Measurements from ENCODE around the gene TK2.

Gene TK2

GRCh38 chr16:66543541-66543940 lies 6.4 kb downstream of the TK2 start:
- DNase-seq = no peak

- no peak for DNase-seq
Observed at GRCh38 chr16:66542396-66542795, 7.5 kb downstream of the TK2 start.

- no peak for DNase-seq
Observed at GRCh38 chr16:66541388-66542355, 8.2 kb downstream of the TK2 start.

- DNase-seq = peak; percentile 30
Observed at GRCh38 chr16:66539623-66540469, 10.1 kb downstream of the TK2 start.

GRCh38 chr16:66538910-66539309 lies 11.0 kb downstream of the TK2 start:
- DNase-seq = no peak

- no peak for DNase-seq
Observed at GRCh38 chr16:66537236-66537635, 12.7 kb downstream of the TK2 start.

GRCh38 chr16:66536525-66536924 lies 13.4 kb downstream of the TK2 start:
- no peak for DNase-seq

GRCh38 chr16:66534376-66534799 lies 15.5 kb downstream of the TK2 start:
- no peak for DNase-seq

- no peak for DNase-seq
Observed at GRCh38 chr16:66529475-66529874, 20.4 kb downstream of the TK2 start.

- DNase-seq = no peak
Observed at GRCh38 chr16:66528294-66528693, 21.6 kb downstream of the TK2 start.

- no peak for DNase-seq
Observed at GRCh38 chr16:66525396-66526180, 24.3 kb downstream of the TK2 start.

- DNase-seq = peak; percentile 94
Observed at GRCh38 chr16:66524601-66525164, 25.2 kb downstream of the TK2 start.

GRCh38 chr16:66523861-66524354 lies 26.0 kb downstream of the TK2 start:
- peak; percentile 89 for DNase-seq

- no peak for DNase-seq
Observed at GRCh38 chr16:66522816-66523590, 26.9 kb downstream of the TK2 start.

GRCh38 chr16:66521951-66522771 lies 27.8 kb downstream of the TK2 start:
- DNase-seq = peak; percentile 95

GRCh38 chr16:66521252-66521713 lies 28.6 kb downstream of the TK2 start:
- DNase-seq = no peak

GRCh38 chr16:66520406-66521170 lies 29.3 kb downstream of the TK2 start:
- DNase-seq = peak; percentile 72

- DNase-seq = no peak
Observed at GRCh38 chr16:66519482-66520373, 30.2 kb downstream of the TK2 start.
